Uterus (tissue), 4 donors: Measurements from ENCODE around the gene GFM2. TPM values are rescaled to one million over a fixed set of nuclear protein-coding genes. Genes with fewer than 3 reads are reported as not detected.
A peak's percentile ranks its signal among the peaks of the same experiment; 100 is the strongest.
"Not testable (repeated sequence)": the region's sequence is repeated elsewhere in the genome, so short reads cannot be mapped to it uniquely, and the experiment has no call there.

Source experiments
- DNase-seq, 2 donors: peaks; one replicate each; pipeline ENCODE4 v3.0.0-alpha.2; 2019 to 2020
- H3K27ac ChIP-seq, 2 donors: fragments of 200-600 bp; sonication (generic); 1 replicate in 1 of 2; 2 replicates in 1 of 2; pipeline ENCODE4 v1.5.1; 2016 to 2018
- H3K27me3 ChIP-seq, 2 donors: fragments of 200-600 bp; sonication (generic); one replicate each; pipeline ENCODE4 v1.5.1; 2018 to 2019; ENCODE audit warnings: control low read depth in 1 of 2
- H3K36me3 ChIP-seq, 2 donors: fragments of 200-600 bp; sonication (generic); one replicate each; pipeline ENCODE4 v1.5.1; 2019; ENCODE audit warnings: control low read depth in 1 of 2
- H3K4me1 ChIP-seq, 2 donors: fragments of 200-600 bp; sonication (generic); one replicate each; pipeline ENCODE4 v1.5.1; 2018 to 2019; ENCODE audit warnings: control low read depth in 1 of 2
- H3K4me3 ChIP-seq, 2 donors: fragments of 200-600 bp; sonication (generic); 1 replicate in 1 of 2; 2 replicates in 1 of 2; pipeline ENCODE4 v1.5.1; 2018 to 2019; ENCODE audit warnings: mild to moderate bottlenecking in 1 of 2
- H3K9me3 ChIP-seq, 2 donors: fragments of 200-600 bp; sonication (generic); one replicate each; pipeline ENCODE4 v1.5.1; 2019; ENCODE audit warnings: control low read depth in 1 of 2
- POLR2A ChIP-seq, 2 donors: fragments of 450-650 bp; IDR thresholded peaks; one replicate each; pipeline ENCODE4 v1.6.1; 2016; ENCODE audit warnings: antibody characterized with exemption in 2 of 2, mild to moderate bottlenecking in 1 of 2, moderate library complexity in 1 of 2
- intact Hi-C: fragments of 100-400 bp; cut with DNase I; formaldehyde crosslinking; loops from one replicate; pipeline ENCODE4 v1.15.1; 2023; ENCODE audit warnings: low total_unique reads
- total RNA-seq, 4 donors: library from RNA; depleted of rRNA in 3 of 4; stranded (reverse); fragments of >200 nt in 3 of 4; gene quantifications; one replicate each; pipeline versions ENCODE4 v1.1.0 to v1.2.4, GENCODE V29; 2014 to 2023
- TF ChIP-seq, protein P1 (sequence below), 4 experiments: fragments of 200-600 bp in 2 of 4; fragments of 450-650 bp in 2 of 4; sonication (generic) in 2 of 4; IDR thresholded peaks; one replicate each; pipeline ENCODE4 v1.5.1; 2016 to 2019; ENCODE audit warnings: antibody characterized with exemption in 4 of 4, mild to moderate bottlenecking in 2 of 4, moderate library complexity in 1 of 4
- donor health status: DM: yes; HTN: yes; CAD: no.

GFM2 gene
- total RNA-seq, 4 donors from 2014 or later: 15.9 to 55.7 (median 26.6) TPM

DNA sequence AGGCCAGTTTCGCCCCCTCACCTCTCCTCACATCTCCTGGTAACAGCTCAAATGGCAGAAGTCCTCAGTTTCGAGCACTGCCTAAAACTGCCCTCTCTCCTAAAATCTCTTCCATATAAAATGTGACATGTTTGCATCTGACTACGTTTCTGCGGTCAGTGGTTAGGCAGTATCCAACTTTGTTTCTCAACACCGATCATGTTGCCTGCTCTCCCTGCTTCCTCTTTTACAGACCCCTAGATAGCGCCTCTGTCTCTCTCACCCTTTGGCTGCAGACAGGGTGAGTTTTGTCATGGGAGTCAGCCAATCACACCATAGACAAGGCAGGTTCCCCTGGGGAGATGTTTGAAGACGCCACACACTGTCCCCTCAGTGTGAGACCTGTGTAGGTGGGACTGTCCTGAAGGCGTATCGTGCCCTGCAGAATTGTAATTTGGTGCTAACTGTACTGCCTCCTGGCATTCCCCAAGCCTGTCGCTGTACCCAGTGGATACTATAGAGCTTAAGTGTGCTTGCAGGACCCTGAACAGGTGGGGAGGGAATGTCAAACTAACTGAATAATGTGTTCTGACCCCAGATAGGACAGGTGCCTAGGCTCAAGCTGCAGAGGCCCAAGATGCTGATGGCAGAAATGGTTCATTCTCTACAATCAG lies 80.8 kb downstream of the GFM2 start:
- no peaks in the 10 kb centered on the region for H3K36me3 ChIP-seq
- no peak for DNase-seq
- intact Hi-C loops: loop anchor here (5.0 kb wide), 1 partner anchor 651 kb away; the partner anchor contains the start of gene HMGCR
- H3K27ac ChIP-seq: peak overlapping the region; percentile 88
- H3K27me3 ChIP-seq: no peaks in the 10 kb centered on the region
- no peak for TF ChIP-seq POLR2A (IDR thresholded peaks at IDR 0.05)
- TF ChIP-seq, protein P1, sequence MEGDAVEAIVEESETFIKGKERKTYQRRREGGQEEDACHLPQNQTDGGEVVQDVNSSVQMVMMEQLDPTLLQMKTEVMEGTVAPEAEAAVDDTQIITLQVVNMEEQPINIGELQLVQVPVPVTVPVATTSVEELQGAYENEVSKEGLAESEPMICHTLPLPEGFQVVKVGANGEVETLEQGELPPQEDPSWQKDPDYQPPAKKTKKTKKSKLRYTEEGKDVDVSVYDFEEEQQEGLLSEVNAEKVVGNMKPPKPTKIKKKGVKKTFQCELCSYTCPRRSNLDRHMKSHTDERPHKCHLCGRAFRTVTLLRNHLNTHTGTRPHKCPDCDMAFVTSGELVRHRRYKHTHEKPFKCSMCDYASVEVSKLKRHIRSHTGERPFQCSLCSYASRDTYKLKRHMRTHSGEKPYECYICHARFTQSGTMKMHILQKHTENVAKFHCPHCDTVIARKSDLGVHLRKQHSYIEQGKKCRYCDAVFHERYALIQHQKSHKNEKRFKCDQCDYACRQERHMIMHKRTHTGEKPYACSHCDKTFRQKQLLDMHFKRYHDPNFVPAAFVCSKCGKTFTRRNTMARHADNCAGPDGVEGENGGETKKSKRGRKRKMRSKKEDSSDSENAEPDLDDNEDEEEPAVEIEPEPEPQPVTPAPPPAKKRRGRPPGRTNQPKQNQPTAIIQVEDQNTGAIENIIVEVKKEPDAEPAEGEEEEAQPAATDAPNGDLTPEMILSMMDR (IDR thresholded peaks at IDR 0.05): no peak
- H3K4me1 ChIP-seq: no peaks in the 10 kb centered on the region
- peak overlapping the region; percentile 73 to 76 for H3K4me3 ChIP-seq
- no peaks in the 10 kb centered on the region for H3K9me3 ChIP-seq

DNA sequence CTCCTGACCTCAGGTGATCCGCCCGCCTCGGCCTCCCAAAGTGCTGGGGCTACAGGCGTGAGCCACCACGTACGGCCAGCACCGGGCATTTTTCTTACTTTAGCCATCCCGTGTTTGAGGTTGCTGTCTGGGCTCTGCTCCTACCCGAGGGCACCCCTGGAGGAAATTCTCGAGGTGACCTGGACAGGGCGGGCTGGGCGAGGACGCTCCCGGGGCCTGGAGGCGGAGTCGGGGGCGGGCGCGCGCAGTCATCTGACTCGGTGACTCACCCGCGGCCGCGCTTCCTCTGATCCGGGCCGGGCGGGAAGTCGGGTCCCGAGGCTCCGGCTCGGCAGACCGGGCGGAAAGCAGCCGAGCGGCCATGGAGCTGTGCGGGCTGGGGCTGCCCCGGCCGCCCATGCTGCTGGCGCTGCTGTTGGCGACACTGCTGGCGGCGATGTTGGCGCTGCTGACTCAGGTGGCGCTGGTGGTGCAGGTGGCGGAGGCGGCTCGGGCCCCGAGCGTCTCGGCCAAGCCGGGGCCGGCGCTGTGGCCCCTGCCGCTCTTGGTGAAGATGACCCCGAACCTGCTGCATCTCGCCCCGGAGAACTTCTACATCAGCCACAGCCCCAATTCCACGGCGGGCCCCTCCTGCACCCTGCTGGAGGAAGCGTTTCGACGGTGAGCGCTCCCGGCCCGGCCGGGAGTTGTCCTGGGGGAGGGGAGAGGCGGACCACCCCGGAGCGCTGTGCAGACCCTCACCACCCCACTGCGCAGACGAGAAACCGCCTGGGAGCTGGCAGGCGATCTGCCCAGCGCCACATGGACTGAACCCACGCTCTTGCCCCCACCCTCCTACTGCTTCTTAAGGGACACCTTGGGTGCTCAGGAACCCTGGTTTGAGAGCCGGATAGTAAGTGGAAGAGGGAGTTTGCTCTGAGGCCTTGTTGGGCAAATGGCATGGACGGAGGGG lies 81.7 kb downstream of the GFM2 start, which contains the start of gene HEXB:
Gene HEXB, plus strand, starts transcription at position 334 of the 952 bp plus-strand sequence. Its CDS starts 28 bp downstream, at position 362.
- Histone ChIP-seq H3K36me3 (no peaks in the 10 kb centered on the region), H3K4me3 (peak within 1 kb of the TSS; percentile 73 to 76), H3K27me3 (no peaks in the 10 kb centered on the region), H3K9me3 (no peaks in the 10 kb centered on the region), H3K27ac (peak within 1 kb of the TSS; percentile 88), H3K4me1 (no peaks in the 10 kb centered on the region)
- peak; percentile 82 to 86 for TF ChIP-seq POLR2A (IDR thresholded peaks at IDR 0.05)
- TF ChIP-seq, protein P1 (IDR thresholded peaks at IDR 0.05): peak in 1 of 4 experiments; percentile 6
- DNase-seq: peak; percentile 88 to 89
- intact Hi-C loops: loop anchor here (5.0 kb wide), 1 partner anchor 652 kb away; the partner anchor contains the start of gene HMGCR

DNA sequence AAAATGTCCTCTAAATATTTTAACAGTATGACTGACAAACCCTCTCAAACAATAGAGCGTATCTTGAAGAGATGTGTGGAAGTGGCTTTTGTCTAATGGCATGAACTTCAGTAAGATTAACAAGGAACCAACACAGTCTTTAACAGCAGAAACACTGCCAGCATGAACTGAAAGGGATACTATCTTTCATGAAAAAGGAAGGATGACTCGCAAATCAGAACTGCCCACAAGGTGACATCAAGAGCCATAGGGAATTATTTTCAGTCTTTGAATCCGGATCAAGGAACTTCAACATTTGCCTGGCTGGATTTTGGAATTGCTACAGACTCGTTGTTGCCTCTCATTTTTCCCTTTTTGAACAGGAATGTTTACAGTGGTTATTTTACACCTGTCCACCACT lies 87.0 kb downstream of the GFM2 start:
- Histone ChIP-seq H3K4me3 (no peak overlapping the region), H3K27ac (no peak overlapping the region), H3K27me3 (no peaks in the 10 kb centered on the region), H3K36me3 (no peaks in the 10 kb centered on the region), H3K4me1 (no peaks in the 10 kb centered on the region), H3K9me3 (no peaks in the 10 kb centered on the region)
- TF ChIP-seq POLR2A (IDR thresholded peaks at IDR 0.05): no peak
- TF ChIP-seq, protein P1 (IDR thresholded peaks at IDR 0.05): no peak
- DNase-seq: no peak
- intact Hi-C loops: no loop called here

DNA sequence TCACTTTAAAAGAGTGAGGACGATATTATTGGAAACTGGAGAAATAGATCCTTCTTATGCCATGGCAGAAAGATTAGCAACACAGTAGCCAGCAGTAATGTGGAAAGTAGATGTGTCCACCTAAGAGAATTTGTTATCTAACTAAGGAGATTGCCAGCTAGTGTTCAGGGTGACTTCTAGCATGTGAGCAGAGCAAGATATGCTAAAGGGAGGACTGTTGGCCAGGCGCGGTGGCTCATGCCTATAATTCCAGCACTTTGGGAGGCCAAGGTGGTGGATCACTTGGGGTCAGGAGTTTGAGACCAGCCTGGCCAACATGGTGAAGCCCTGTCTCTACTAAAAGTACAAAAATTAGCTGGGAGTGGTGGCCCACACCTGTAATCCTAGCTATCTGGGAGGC lies 87.6 kb downstream of the GFM2 start:
- H3K9me3 ChIP-seq, H3K4me1 ChIP-seq, H3K36me3 ChIP-seq, H3K4me3 ChIP-seq, intact Hi-C loops, H3K27me3 ChIP-seq, DNase-seq, H3K27ac ChIP-seq: not testable (repeated sequence)

DNA sequence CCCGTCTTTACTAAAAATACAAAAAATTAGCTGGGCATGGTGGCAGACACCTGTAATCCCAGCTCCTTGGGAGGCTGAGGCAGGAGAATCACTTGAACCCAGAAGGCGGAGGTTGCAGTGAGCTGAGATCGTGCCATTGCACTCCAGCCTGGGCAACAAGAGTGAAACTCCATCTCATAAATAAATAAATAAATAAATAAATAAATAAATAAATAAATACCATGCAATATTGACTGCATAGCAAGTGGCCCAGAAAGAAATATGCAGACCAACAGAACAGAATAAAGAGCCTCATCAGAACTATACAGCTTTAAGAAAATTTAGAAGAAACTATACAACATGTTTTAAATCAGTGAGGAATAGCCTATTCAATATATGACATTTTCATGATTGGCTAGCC lies 88.8 kb downstream of the GFM2 start:
- DNase-seq, H3K36me3 ChIP-seq, H3K27me3 ChIP-seq, H3K4me3 ChIP-seq, intact Hi-C loops, H3K9me3 ChIP-seq, H3K4me1 ChIP-seq, H3K27ac ChIP-seq: not testable (repeated sequence)

DNA sequence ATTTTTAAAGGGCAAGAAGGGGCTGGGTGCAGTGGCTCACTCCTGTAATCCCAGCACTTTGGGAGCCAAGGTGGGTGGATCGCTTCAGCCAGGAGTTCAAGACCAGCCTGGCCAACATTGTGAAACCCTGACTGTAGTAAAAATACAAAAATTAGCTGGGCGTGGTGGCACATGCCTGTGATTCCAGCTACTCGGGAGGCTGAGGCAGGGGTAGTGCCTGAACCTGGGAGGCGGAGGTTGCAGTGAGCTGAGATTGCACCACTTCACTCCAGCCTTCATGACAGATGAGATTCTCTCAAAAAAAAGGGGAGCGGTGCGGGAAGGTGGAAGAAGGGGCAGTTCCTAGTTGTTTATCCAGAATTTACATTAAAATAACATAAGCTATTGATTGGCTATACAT lies 90.5 kb downstream of the GFM2 start:
- H3K27me3 ChIP-seq, H3K4me1 ChIP-seq, DNase-seq, intact Hi-C loops, H3K9me3 ChIP-seq, H3K36me3 ChIP-seq, H3K27ac ChIP-seq, H3K4me3 ChIP-seq: not testable (repeated sequence)
